GM23248 (cell line): Measurements from ENCODE around the gene WWOX. TPM values are rescaled to one million over a fixed set of nuclear protein-coding genes. Genes with fewer than 3 reads are reported as not detected.

Experiments
- DNase-seq: peaks from one replicate; pipeline ENCODE4 v3.0.0-alpha.2; 2015
- H2AFZ ChIP-seq: fragments of 200-600 bp; sonication (generic); 2 replicates; pipeline ENCODE4 v1.6.1; 2016; ENCODE audit warnings: antibody characterized with exemption
- H3F3A ChIP-seq: fragments of 200-600 bp; sonication (generic); 2 replicates; pipeline ENCODE4 v1.6.1; 2016; ENCODE audit warnings: mild to moderate bottlenecking, antibody characterized with exemption, mixed run types; ENCODE audit not compliant: insufficient read depth
- H3K27ac ChIP-seq: fragments of 200-600 bp; sonication (generic); 2 replicates; pipeline ENCODE4 v1.5.1; 2016; ENCODE audit warnings: mild to moderate bottlenecking
- H3K27me3 ChIP-seq: fragments of 200-600 bp; sonication (generic); replicated peaks from 2 replicates; pipeline ENCODE4 v1.6.1; 2016; ENCODE audit warnings: mild to moderate bottlenecking; ENCODE audit not compliant: insufficient read depth
- H3K36me3 ChIP-seq: fragments of 200-600 bp; sonication (generic); 2 replicates; pipeline ENCODE4 v1.6.1; 2016; ENCODE audit warnings: low read depth, mild to moderate bottlenecking
- H3K4me1 ChIP-seq: fragments of 200-600 bp; sonication (generic); 2 replicates; pipeline ENCODE4 v1.6.1; 2016; ENCODE audit warnings: mild to moderate bottlenecking; ENCODE audit not compliant: insufficient read depth
- H3K4me2 ChIP-seq: fragments of 200-600 bp; sonication (generic); one replicate; pipeline ENCODE4 v1.6.1; 2016; ENCODE audit warnings: mild to moderate bottlenecking; ENCODE audit not compliant: unreplicated experiment
- H3K4me3 ChIP-seq: fragments of 200-600 bp; sonication (generic); 2 replicates; pipeline ENCODE4 v1.5.1; 2016; ENCODE audit warnings: mild to moderate bottlenecking
- H3K79me2 ChIP-seq: fragments of 200-600 bp; sonication (generic); 2 replicates; pipeline ENCODE4 v1.6.1; 2016; ENCODE audit warnings: mild to moderate bottlenecking; ENCODE audit not compliant: insufficient read depth
- H3K9ac ChIP-seq: fragments of 200-600 bp; sonication (generic); 2 replicates; pipeline ENCODE4 v1.6.1; 2016; ENCODE audit warnings: mild to moderate bottlenecking
- H3K9me2 ChIP-seq: fragments of 200-600 bp; sonication (generic); 2 replicates; pipeline ENCODE4 v1.6.1; 2016; ENCODE audit warnings: mixed run types, mild to moderate bottlenecking, moderate library complexity; ENCODE audit not compliant: insufficient read depth
- H3K9me3 ChIP-seq: fragments of 200-600 bp; sonication (generic); one replicate; pipeline ENCODE4 v1.6.1; 2017; ENCODE audit warnings: low read depth
- H4K20me1 ChIP-seq: fragments of 200-600 bp; sonication (generic); 2 replicates; pipeline ENCODE4 v1.6.0; 2016; ENCODE audit not compliant: insufficient read depth
- EZH2 ChIP-seq: fragments of 200-600 bp; sonication (generic); IDR thresholded peaks from 2 replicates; pipeline ENCODE4 v1.6.1; 2018; ENCODE audit warnings: antibody characterized with exemption, mild to moderate bottlenecking; ENCODE audit not compliant: insufficient read depth, poor library complexity, severe bottlenecking
- EZH2phosphoT487 ChIP-seq: fragments of 200-600 bp; sonication (generic); IDR thresholded peaks from 2 replicates; pipeline ENCODE4 v1.6.1; 2018; ENCODE audit warnings: antibody characterized with exemption, moderate library complexity, mild to moderate bottlenecking, low read depth; ENCODE audit not compliant: insufficient read depth
- WGBS, 2 experiments: methylation state at CpG; one replicate each; pipeline ENCODE4 v1.1.6; 2015 to 2017; ENCODE audit warnings: low lambda C conversion rate in 2 of 2, low coverage in 1 of 2; ENCODE audit errors: missing lambda C conversion rate in 2 of 2; 5-methylcytosine and 5-hydroxymethylcytosine counted together
- in situ Hi-C: fragments of 300-500 bp; cut with MboI; formaldehyde crosslinking; loops from 2 replicates; pipeline ENCODE4 v1.15.0; 2020
- polyA plus RNA-seq: library from polyadenylated mRNA; unstranded; fragments of >200 nt; fragmentation: Nextera tagmentation; extraction: Ambion mirVana; gene quantifications from 2 replicates; pipeline ENCODE4 v1.2.1, GENCODE V29; 2016
- total RNA-seq: library from RNA; depleted of rRNA; stranded (reverse); fragments of >200 nt; shearing (Covaris generic); gene quantifications from 2 replicates; pipeline ENCODE4 v1.2.3, GENCODE V29; 2014

WWOX gene
- total and polyA plus RNA-seq, 2 experiments from 2014 or later = 4.5 to 6.6 TPM

- Histone ChIP-seq H3K9me3 (no peaks in the 10 kb centered on the region), H3K36me3 (no peaks in the 10 kb centered on the region), H3K27ac (no peak overlapping the region), H3F3A (no peaks in the 10 kb centered on the region), H3K27me3 (no peaks in the 10 kb centered on the region), H3K9ac (no peak overlapping the region), H2AFZ (no peak overlapping the region), H3K4me3 (no peak overlapping the region), H3K4me2 (no peak overlapping the region), H3K79me2 (no peaks in the 10 kb centered on the region), H4K20me1 (no peaks in the 10 kb centered on the region), H3K9me2 (no peaks in the 10 kb centered on the region), H3K4me1 (no peaks in the 10 kb centered on the region)
- 60 to 71% methylated on average over 9 to 10 of the region's 10 CpGs for WGBS, 2 experiments
- in situ Hi-C loops = no loop called here
- no peak for TF ChIP-seq EZH2phosphoT487
- TF ChIP-seq EZH2 = no peak
- no peak for DNase-seq
Measured at GRCh38 chr16:79164388-79164995, 1065.0 kb downstream of the WWOX start.

GRCh38 chr16:79165079-79165478 lies 1065.6 kb downstream of the WWOX start:
- no peak overlapping the region for H3K9ac ChIP-seq
- DNase-seq = no peak
- H3K4me2 ChIP-seq = no peak overlapping the region
- no peaks in the 10 kb centered on the region for H3K9me2 ChIP-seq
- WGBS, 2 experiments = 63 to 64% methylated on average over 9 of the region's 9 CpGs
- no peaks in the 10 kb centered on the region for H3K36me3 ChIP-seq
- in situ Hi-C loops = no loop called here
- H4K20me1 ChIP-seq = no peaks in the 10 kb centered on the region
- no peak overlapping the region for H3K27ac ChIP-seq
- no peaks in the 10 kb centered on the region for H3K9me3 ChIP-seq
- H2AFZ ChIP-seq = no peak overlapping the region
- H3K79me2 ChIP-seq = no peaks in the 10 kb centered on the region
- no peaks in the 10 kb centered on the region for H3K4me1 ChIP-seq
- H3F3A ChIP-seq = no peaks in the 10 kb centered on the region
- TF ChIP-seq EZH2phosphoT487 (no peak), EZH2 (no peak)
- no peak overlapping the region for H3K4me3 ChIP-seq
- no peaks in the 10 kb centered on the region for H3K27me3 ChIP-seq

GRCh38 chr16:79165506-79165905 lies 1066.1 kb downstream of the WWOX start:
- H2AFZ ChIP-seq = no peak overlapping the region
- no peaks in the 10 kb centered on the region for H3K27me3 ChIP-seq
- 71% methylated on average over 9 of the region's 9 CpGs for WGBS, 2 experiments
- H3F3A ChIP-seq = no peaks in the 10 kb centered on the region
- no peak overlapping the region for H3K9ac ChIP-seq
- H3K4me1 ChIP-seq = no peaks in the 10 kb centered on the region
- H3K9me3 ChIP-seq = no peaks in the 10 kb centered on the region
- no peak overlapping the region for H3K27ac ChIP-seq
- TF ChIP-seq EZH2 (no peak), EZH2phosphoT487 (no peak)
- in situ Hi-C loops = no loop called here
- H3K4me2 ChIP-seq = no peak overlapping the region
- H3K4me3 ChIP-seq = no peak overlapping the region
- no peaks in the 10 kb centered on the region for H4K20me1 ChIP-seq
- no peaks in the 10 kb centered on the region for H3K79me2 ChIP-seq
- no peaks in the 10 kb centered on the region for H3K36me3 ChIP-seq
- H3K9me2 ChIP-seq = no peaks in the 10 kb centered on the region
- no peak for DNase-seq

GRCh38 chr16:79167893-79168292 lies 1068.4 kb downstream of the WWOX start:
- WGBS, 2 experiments = 44 to 46% methylated on average over 2 of the region's 2 CpGs
- TF ChIP-seq EZH2 (no peak), EZH2phosphoT487 (no peak)

GRCh38 chr16:79168321-79168720 lies 1068.9 kb downstream of the WWOX start:
- WGBS, 2 experiments = 36 to 49% methylated on average over 2 of the region's 2 CpGs
- no peak overlapping the region for H3K27ac ChIP-seq
- DNase-seq = no peak

More at GRCh38 chr16:79167893-79168292, 1068.4 kb downstream of the WWOX start:
- Histone ChIP-seq H3K9ac (no peak overlapping the region), H3K9me2 (no peaks in the 10 kb centered on the region), H4K20me1 (no peaks in the 10 kb centered on the region), H3K4me3 (no peak overlapping the region), H3K4me2 (no peak overlapping the region), H3F3A (no peaks in the 10 kb centered on the region), H2AFZ (no peak overlapping the region), H3K36me3 (no peaks in the 10 kb centered on the region), H3K4me1 (no peaks in the 10 kb centered on the region), H3K27me3 (no peaks in the 10 kb centered on the region), H3K79me2 (no peaks in the 10 kb centered on the region), H3K9me3 (no peaks in the 10 kb centered on the region), H3K27ac (no peak overlapping the region)
- in situ Hi-C loops = no loop called here
- no peak for DNase-seq

More at GRCh38 chr16:79168321-79168720, 1068.9 kb downstream of the WWOX start:
- H3K4me1 ChIP-seq = no peaks in the 10 kb centered on the region
- H3K9ac ChIP-seq = no peak overlapping the region
- in situ Hi-C loops = no loop called here
- no peak overlapping the region for H3K4me2 ChIP-seq
- no peaks in the 10 kb centered on the region for H3K9me2 ChIP-seq
- no peaks in the 10 kb centered on the region for H3K27me3 ChIP-seq
- no peaks in the 10 kb centered on the region for H4K20me1 ChIP-seq
- H3F3A ChIP-seq = no peaks in the 10 kb centered on the region
- no peaks in the 10 kb centered on the region for H3K79me2 ChIP-seq
- H2AFZ ChIP-seq = no peak overlapping the region
- H3K36me3 ChIP-seq = no peaks in the 10 kb centered on the region
- no peaks in the 10 kb centered on the region for H3K9me3 ChIP-seq
- TF ChIP-seq EZH2phosphoT487 (no peak), EZH2 (no peak)
- H3K4me3 ChIP-seq = no peak overlapping the region
